Activated B cell treated with CpG ODN at 0.5 μM for 24 hours (primary cell): ENCODE measurements around the gene RPL13A. TPM values are rescaled to one million over a fixed set of nuclear protein-coding genes. Genes with fewer than 3 reads are reported as not detected.

Experiments
- ATAC-seq: fragments of 200-7000 bp; cut with Tn5 transposase; one replicate; pipeline ENCODE4 v1.10.0; 2021; ENCODE audit warnings: low read depth, mild to moderate bottlenecking, moderate library complexity
- CTCF ChIA-PET: fragments of 350-600 bp; sonication (Branson Sonifier 250); formaldehyde crosslinking; loops from one replicate; lab custom pipeline; 2021; ENCODE audit warnings: antibody characterized with exemption; lab: Charles Lee
- POLR2A ChIA-PET: fragments of 350-600 bp; sonication (Branson Sonifier 250); formaldehyde crosslinking; loops from one replicate; lab custom pipeline; 2021; ENCODE audit warnings: antibody characterized with exemption; lab: Charles Lee
- DNase-seq: peaks from one replicate; pipeline ENCODE4 v3.0.0; 2022
- H3K27ac Mint-ChIP-seq: one replicate; pipeline ENCODE4 v1.8.0; 2020; ENCODE audit warnings: mixed read lengths
- H3K27me3 Mint-ChIP-seq: one replicate; pipeline ENCODE4 v1.8.0; 2021; ENCODE audit warnings: mixed read lengths
- H3K36me3 Mint-ChIP-seq: one replicate; pipeline ENCODE4 v1.8.0; 2021; ENCODE audit warnings: low read depth, mixed read lengths
- H3K4me1 Mint-ChIP-seq: one replicate; pipeline ENCODE4 v1.8.0; 2021; ENCODE audit warnings: mixed read lengths
- H3K4me3 Mint-ChIP-seq: one replicate; pipeline ENCODE4 v1.8.0; 2020; ENCODE audit warnings: mild to moderate bottlenecking, mixed read lengths
- H3K9me3 Mint-ChIP-seq: one replicate; pipeline ENCODE4 v1.8.0; 2020; ENCODE audit warnings: mixed read lengths
- intact Hi-C: fragments of 100-400 bp; cut with micrococcal nuclease; formaldehyde crosslinking; loops from one replicate; pipeline ENCODE4 v1.15.1; 2024
- total RNA-seq: library from RNA; stranded (reverse); gene quantifications from 2 replicates; pipeline ENCODE4 v1.2.3, GENCODE V29; 2022
- TF ChIP-seq, protein P1 (sequence below): fragments of 200-600 bp; IDR thresholded peaks from one replicate; pipeline ENCODE4 v1.8.0; 2022; ENCODE audit warnings: antibody characterized with exemption, mild to moderate bottlenecking

Gene RPL13A
- total RNA-seq, 1 donor from 2014 or later = 6,642 TPM

DNA sequence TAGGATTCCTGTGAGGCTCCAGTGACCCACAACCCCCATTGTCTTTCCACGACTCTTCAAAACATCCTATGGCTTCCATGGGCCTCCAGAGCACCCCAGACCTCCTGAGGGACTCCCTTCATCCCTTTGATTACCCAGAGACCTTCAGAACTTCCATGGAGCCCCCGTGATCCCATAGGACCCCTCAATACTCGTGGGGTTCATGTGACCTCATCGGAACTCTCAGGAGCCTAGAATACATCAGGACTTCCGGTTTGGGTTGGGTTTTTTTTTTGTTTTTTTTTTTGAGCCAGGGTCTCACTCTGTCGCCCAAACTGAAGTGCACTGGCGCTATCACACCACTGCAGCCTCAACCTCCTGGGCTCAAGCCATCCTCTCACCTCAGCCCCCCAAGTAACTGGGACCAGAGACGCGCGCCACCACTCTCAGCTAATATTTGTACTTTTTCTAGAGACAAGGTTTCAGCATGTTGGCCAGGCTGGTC lies 33.6 kb upstream of the RPL13A start:
- H3K4me1 Mint-ChIP-seq = peaks cover 54% of the 10 kb centered on the region
- ATAC-seq (peak; percentile 2), DNase-seq (no peak)
- peaks cover 60% of the 10 kb centered on the region for H3K36me3 Mint-ChIP-seq
- peak overlapping the region; percentile 99 for H3K4me3 Mint-ChIP-seq
- TF ChIP-seq, protein P1, sequence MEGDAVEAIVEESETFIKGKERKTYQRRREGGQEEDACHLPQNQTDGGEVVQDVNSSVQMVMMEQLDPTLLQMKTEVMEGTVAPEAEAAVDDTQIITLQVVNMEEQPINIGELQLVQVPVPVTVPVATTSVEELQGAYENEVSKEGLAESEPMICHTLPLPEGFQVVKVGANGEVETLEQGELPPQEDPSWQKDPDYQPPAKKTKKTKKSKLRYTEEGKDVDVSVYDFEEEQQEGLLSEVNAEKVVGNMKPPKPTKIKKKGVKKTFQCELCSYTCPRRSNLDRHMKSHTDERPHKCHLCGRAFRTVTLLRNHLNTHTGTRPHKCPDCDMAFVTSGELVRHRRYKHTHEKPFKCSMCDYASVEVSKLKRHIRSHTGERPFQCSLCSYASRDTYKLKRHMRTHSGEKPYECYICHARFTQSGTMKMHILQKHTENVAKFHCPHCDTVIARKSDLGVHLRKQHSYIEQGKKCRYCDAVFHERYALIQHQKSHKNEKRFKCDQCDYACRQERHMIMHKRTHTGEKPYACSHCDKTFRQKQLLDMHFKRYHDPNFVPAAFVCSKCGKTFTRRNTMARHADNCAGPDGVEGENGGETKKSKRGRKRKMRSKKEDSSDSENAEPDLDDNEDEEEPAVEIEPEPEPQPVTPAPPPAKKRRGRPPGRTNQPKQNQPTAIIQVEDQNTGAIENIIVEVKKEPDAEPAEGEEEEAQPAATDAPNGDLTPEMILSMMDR = no peak
- H3K27me3 Mint-ChIP-seq = no peaks in the 10 kb centered on the region
- ChIA-PET CTCF (interaction anchor here (1.7 kb wide), 1 partner anchor 17 kb away, joined by 9 read pairs; no protein-coding TSS in a partner anchor), POLR2A (interaction anchor here (0.6 to 10.9 kb wide), 26 partner anchors 12 to 1134 kb away, joined by 3 to 193 read pairs (median 4); partner anchors contain the start of genes CD37, FLT3LG, FUZ and KASH5)
- H3K9me3 Mint-ChIP-seq = no peaks in the 10 kb centered on the region
- intact Hi-C loops = loop anchor here (1.0 to 10.0 kb wide), 14 partner anchors 16 to 874 kb away; partner anchors contain the start of genes AKT1S1, BCL2L12, C19orf73 and IRF3
- H3K27ac Mint-ChIP-seq = peak overlapping the region; percentile 100

GRCh38 chr19:49455773-49456172 lies 31.6 kb upstream of the RPL13A start:
- TF ChIP-seq, protein P1 = no peak
- Mint-ChIP-seq H3K36me3 (peaks cover 56% of the 10 kb centered on the region), H3K27me3 (no peaks in the 10 kb centered on the region), H3K4me1 (peaks cover 41% of the 10 kb centered on the region), H3K4me3 (no peak overlapping the region), H3K9me3 (no peaks in the 10 kb centered on the region), H3K27ac (no peak overlapping the region)
- DNase-seq = no peak
- no peak for ATAC-seq
- POLR2A ChIA-PET = interaction anchor here (1.0 to 10.9 kb wide), 3 partner anchors 13 to 33 kb away, joined by 4 to 193 read pairs (median 5); partner anchors contain the start of gene FLT3LG
- intact Hi-C loops = loop anchor here (10.0 kb wide), 2 partner anchors 581 to 731 kb away; partner anchors contain the start of gene PPP1R15A
- CTCF ChIA-PET = interaction anchor here (1.3 to 1.6 kb wide), 2 partner anchors 11 to 15 kb away, joined by 4 to 5 read pairs; no protein-coding TSS in a partner anchor

GRCh38 chr19:49456326-49456725 lies 31.1 kb upstream of the RPL13A start:
- no peak overlapping the region for H3K27ac Mint-ChIP-seq
- H3K9me3 Mint-ChIP-seq = no peaks in the 10 kb centered on the region
- POLR2A ChIA-PET = interaction anchor here (1.0 to 10.9 kb wide), 3 partner anchors 12 to 32 kb away, joined by 4 to 193 read pairs (median 5); partner anchors contain the start of gene FLT3LG
- H3K27me3 Mint-ChIP-seq = no peaks in the 10 kb centered on the region
- H3K4me3 Mint-ChIP-seq = no peak overlapping the region
- CTCF ChIA-PET = interaction anchor here (1.3 to 1.6 kb wide), 2 partner anchors 12 to 14 kb away, joined by 4 to 5 read pairs; no protein-coding TSS in a partner anchor
- TF ChIP-seq, protein P1 = no peak
- intact Hi-C loops = loop anchor here (10.0 kb wide), 2 partner anchors 582 to 732 kb away; partner anchors contain the start of gene PPP1R15A
- peaks cover 35% of the 10 kb centered on the region for H3K4me1 Mint-ChIP-seq
- DNase-seq (no peak), ATAC-seq (no peak)
- peaks cover 54% of the 10 kb centered on the region for H3K36me3 Mint-ChIP-seq

GRCh38 chr19:49458567-49458903 lies 28.9 kb upstream of the RPL13A start:
- H3K9me3 Mint-ChIP-seq = no peaks in the 10 kb centered on the region
- intact Hi-C loops = loop anchor here (10.0 kb wide), 2 partner anchors 584 to 734 kb away; partner anchors contain the start of gene PPP1R15A

More at GRCh38 chr19:49458567-49458903, 28.9 kb upstream of the RPL13A start:
- ChIA-PET POLR2A (no interaction called here), CTCF (no interaction called here)
- Mint-ChIP-seq H3K27ac (no peak overlapping the region), H3K4me1 (peaks cover 19% of the 10 kb centered on the region), H3K36me3 (peaks cover 48% of the 10 kb centered on the region), H3K4me3 (no peak overlapping the region), H3K27me3 (no peaks in the 10 kb centered on the region)
- no peak for ATAC-seq
- no peak for DNase-seq
- TF ChIP-seq, protein P1 = no peak
